Stimulated activated CD4-positive, alpha-beta T cell treated with anti-CD3 and anti-CD28 coated beads, Interleukin-1b, Interleukin-23, amount 100 ng/mL, for 24 hours (primary cell): ENCODE data around the gene NLGN1.

Experiments used
- DNase-seq, 4 experiments: peaks; one replicate each; pipeline ENCODE4 v3.0.0-alpha.2; 2020; ENCODE audit warnings: low read depth in 4 of 4, low spot score in 1 of 4

NLGN1 gene

DNA sequence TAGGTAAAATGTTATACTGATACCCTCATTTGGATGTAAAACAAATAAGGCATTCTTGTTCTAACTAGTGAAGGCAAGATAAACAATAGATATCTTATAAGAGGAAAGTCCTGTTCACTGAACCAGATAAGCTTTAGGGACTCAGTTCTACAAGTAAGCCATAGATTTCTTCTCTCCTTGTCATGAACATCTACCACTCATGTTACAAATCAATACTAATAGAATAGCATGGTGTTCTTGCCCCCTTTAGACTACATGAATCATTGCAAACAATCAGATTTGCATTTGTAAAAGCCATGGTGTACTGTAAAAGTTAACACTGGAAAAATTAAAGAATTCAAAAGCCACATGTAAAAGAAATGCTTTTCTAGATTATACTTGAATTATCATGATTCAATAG is 500.1 kb downstream of the NLGN1 start:
- DNase-seq: no peak

DNA sequence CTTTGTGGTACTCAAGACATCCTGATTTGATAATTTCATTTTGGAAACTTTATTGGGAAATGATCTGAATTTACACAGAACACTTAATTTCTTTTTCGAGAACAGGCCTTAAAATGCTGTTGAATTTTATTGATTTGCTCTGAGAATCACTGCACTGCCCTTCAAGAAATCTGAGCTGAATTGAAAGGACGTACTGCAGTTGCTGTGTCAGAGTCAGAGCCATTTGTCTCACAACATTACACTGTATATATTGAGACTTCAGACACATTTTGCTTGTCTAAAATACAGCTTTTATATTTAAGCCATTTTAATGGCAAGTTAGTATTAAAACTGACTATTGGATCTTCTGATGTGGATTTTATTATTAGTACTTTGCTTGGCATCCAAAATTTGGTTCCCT is 504.1 kb downstream of the NLGN1 start:
- no peak for DNase-seq

DNA sequence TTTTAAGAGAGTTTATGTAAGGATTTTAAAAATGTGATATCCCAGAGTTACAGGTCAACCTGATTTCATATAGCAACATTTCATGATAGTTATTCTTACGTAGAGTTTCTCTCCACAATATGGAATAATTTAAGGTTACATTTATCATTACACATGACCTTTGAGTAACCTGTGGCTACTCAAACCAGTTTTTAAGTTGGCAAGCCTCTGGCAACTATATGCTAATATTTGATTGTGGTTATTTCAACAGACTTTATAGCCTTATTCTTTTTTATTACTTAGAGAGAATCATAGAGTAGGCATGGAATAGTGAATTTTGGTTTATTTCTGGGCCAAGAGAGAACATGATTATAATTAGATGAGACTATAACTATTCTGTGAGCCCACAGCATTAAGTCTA is 504.9 kb downstream of the NLGN1 start:
- DNase-seq: no peak

DNA sequence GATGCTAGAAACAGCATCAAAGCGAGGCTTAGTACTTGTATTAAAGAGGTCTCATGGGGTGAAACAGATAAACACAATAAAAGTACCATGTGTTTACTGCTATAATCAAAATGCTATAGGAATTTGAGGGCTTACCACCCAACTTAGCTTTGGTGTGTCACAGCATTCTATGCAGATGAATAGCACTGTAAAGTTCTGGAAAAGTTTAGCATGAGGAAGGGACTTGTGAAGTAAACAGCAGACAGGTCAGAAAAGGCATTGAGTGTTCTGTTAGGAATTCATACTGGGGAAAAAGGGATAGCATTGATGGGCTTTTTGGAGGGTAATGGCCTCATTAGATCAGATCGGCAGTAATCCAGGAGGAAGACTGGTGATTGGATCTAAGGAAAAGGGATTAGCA is 505.3 kb downstream of the NLGN1 start:
- no peak for DNase-seq

DNA sequence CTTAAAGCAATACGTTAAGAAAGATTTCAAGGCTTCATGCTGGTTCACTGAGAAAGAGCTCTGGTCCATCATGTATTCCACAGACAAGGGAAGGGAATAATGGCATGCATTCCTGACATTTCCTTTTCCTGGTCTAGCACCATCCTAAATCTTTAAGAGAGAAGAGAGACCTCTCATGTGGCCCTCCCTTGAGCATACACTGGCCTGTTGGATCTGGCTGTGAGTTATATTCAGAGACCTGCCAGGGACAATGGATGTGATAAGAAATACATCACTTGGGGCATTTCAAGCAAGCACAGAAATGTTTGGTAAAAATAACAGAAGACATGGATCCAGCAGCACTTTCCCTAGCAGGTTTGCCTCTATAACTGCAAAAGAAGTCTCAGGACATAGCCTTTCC is 507.8 kb downstream of the NLGN1 start:
- no peak for DNase-seq

DNA sequence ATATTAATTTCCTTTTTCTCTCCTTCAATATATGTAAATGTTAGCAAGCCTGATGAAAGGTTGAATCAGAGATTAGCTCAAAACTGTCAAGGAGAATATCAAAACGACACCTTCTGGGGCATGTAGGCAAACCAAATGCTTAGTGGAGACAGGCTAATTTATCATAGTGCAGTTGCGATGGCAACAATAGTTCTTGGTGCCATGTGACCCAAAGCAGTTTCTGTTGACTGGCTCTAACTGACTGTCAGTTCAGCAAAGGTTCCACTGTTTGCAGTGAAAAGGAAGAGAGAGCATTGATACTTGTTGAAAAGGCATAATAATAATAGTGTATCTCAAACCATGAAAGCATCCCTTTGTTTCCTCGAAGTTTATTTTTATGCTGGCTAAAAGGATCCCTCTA is 513.9 kb downstream of the NLGN1 start:
- DNase-seq: no peak

DNA sequence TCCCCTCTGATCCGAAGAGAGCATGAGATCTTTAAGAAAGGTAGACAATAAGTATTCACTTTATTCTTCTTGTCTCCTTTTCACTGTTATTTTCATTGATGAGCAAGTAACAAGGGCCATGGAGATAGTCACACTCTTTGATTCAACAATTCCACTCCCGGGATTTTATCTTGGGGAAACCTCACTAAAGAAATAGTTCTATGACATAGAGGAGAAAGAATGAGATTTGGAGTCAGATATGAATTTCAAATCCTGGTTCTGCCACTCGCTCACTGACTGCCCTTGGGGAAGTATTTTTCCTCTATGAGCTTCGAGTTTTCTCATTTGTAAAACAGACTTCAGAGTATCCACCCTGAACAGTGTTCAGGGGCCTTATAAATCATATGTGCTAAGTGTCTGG is 514.6 kb downstream of the NLGN1 start:
- no peak for DNase-seq

DNA sequence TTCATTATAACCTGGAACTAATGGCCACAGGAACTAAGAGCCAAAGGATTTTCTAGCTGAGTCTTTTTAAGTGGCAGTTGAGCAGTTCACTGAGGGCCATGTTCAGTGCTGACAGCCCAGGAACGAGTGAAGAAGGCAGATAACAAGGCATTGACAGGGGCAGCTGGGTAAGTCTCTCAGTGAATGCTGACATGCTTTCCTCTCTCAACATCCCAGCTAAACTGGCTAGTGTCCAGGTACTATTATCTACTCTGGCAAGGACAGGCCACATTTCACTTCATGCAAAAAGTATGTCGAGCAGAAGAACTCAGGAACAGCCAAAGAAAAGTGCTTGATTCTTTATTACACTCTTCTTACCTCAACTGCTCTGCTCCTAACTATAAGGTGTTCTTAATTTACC is 515.9 kb downstream of the NLGN1 start:
- DNase-seq: no peak

DNA sequence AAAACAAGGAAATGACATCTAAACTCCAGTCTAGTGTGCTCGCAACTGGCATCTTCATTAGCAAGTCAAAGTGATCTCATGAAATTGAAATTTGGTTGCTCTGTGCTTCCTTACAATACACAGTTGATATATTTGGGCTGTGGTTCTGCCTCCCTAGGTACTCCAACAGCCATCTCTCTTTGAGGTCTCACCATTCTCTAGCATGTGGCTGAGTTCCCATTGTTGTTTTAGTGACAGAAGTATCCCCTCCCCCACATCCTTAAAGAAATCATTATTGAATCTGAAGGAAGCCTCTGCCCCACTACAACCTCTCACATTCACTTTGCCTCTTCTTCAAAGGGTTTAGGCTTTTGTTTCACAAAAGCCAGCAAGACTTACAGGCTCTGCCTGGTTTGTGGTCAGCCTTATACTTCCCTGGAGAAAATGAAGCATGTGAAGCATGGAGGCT is 516.5 kb downstream of the NLGN1 start:
- no peak for DNase-seq

DNA sequence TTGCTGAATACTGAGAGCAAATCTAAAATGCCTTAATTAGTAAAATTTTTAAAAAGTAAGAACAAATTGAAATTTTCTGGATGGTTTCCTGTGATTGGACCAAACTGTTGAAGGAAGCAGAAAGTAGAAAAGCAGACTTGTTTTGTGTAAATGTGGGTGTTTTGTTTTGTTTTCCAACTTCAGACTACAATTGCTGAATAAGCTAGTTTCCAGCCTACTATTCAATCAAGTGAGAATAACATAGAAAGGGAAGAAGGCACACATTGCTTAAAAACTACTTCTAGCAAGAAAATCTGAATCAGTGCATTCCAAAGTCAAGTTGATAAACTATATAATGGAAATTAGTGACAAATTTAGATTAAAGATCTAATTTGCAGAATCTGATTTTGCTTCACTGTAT is 519.3 kb downstream of the NLGN1 start:
- DNase-seq: no peak

DNA sequence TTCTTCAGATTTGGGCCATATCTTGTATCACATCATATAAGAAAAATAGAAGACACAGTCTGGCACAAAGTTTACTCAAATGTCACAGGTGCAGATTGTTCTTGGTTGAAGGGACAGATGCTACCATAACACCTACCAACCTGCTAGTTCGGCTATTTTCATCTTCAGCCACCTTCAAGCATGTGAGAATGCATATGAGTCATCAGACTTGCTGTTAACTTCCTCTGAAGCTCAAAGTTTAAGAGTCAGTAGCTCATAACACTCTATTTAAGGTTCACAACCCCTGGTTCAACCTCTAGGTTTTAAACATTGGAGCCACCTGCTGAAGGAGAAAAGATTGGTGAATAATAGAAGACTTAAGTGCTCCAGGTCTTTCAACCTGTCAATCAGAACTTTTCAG is 522.8 kb downstream of the NLGN1 start:
- no peak for DNase-seq

DNA sequence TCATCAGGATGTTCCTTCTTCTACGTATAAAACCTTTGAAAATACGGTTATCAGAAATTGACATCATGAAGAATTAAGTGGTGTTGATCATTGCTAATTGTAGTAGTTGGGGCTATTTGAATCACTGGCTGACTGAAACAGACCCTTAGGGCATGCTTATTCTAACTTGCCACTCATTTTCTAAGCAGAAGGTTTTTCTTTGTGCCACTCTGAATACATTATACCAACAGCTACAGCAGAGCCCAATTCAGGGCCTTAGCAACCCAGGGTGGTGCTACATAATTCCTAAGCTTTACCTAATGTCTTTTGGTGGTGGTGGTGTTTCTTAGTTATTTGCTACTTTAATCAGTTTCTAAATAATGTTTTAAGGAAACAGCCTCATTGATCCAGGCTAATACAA is 524.2 kb downstream of the NLGN1 start:
- DNase-seq: no peak

DNA sequence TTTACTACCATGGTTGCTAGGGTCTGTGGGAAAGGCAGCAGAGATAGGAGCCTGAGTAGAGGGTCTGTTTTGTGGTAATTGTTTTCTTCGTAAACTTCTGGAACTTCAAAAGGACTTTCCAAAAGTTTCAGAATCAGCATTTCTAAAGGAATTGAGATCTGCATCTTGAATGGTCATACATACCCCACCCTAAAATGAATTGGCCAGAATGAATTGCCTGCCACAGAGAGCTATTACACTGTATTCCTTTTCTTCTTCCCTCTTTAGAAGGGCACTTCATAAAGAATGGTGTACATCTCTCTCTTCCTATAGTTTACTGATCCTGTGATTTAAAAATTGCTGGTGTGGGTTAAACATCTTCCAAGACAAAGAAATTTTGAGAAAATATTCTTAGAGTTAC is 525.7 kb downstream of the NLGN1 start:
- no peak for DNase-seq

DNA sequence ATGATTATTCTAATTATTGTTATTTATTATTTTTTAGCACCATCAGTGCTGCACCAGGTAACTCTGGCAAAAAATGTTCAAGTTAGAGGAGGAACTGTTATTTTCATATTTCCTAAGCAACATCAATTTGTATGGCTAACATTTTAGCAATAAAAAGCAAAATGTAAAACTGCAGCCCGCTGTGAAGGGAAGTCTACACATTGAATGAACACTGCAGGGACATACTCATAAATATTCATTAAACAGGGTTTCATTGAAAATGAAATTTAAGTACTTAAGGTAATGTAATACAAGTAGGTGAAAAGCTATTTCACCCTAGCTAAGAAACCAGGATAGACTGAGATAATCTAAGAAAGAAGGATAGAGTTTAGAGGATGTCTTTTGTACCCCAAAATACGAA is 532.7 kb downstream of the NLGN1 start:
- DNase-seq: no peak

DNA sequence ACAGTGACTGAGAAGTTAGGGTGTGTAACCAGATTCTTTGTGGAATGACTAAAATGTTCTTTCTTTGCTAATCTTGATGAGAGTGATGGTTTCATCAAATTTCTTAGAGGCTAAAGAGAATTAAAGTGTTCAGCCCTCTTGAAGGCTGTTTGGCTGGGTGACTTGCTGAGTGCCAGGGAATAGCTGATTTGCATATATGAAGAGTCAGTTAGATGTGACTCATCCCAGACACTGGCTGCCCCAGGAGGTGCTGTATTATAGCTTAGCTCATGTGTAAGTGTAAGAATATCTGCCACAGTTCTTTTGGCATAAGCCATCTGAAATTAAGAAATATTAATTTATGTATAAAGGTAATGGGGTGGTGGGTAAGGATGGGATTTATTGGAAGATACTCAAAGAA is 535.1 kb downstream of the NLGN1 start:
- DNase-seq: no peak

DNA sequence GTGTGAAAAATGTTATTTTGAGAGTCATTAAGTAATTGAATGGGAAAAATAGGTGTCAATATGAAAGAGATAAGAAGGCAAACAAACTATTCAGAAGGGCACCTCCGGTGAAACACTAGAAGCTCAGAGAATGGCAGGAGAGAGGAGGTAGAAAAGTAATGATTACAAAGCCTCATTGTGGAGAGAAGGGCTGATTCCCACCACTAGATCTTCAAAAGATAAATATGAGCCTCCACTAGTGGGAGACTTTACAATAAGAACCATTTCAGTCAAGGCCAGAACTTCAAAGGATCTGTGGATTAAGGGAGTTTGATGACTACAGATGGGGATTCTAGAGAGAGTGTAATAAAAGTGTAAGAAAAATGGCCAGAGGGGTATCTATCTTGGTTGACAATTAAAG is 535.6 kb downstream of the NLGN1 start:
- DNase-seq: no peak

DNA sequence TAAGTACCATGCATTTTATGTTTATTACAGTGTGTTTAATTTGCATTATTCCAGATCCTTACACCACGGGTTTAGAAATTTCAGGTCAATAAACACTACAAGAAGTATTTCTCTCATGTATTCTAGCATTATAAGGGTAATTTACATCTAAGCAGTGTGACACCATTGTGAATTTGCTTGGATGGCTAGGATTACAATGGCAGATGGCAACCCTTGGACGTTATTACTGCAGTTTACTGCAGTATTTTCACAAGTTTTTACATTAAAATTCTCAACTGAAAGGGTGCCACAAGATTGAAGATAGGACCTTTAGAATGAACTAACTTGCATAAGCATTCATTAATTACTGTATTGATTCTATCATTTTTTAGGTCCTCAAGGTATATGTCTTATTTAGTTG is 538.8 kb downstream of the NLGN1 start:
- no peak for DNase-seq

DNA sequence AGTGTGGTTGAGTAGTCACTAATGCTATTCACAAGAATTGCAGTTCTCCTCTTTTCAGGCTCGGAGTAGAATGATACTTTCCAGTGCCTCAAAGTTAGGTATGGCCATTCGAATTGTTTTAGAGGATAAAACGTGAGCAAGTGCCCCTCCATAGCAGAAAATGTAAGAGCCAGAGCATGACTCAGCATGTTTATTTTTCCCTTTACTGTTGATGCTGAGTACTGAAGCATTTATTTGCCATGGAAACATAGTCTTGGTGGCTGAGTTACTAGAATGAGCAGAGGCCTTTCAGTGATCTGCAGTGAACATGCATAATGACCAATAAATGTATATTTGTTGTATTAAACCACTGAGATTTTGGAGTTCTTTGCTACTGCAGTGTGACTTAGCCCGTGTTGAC is 540.6 kb downstream of the NLGN1 start:
- no peak for DNase-seq

DNA sequence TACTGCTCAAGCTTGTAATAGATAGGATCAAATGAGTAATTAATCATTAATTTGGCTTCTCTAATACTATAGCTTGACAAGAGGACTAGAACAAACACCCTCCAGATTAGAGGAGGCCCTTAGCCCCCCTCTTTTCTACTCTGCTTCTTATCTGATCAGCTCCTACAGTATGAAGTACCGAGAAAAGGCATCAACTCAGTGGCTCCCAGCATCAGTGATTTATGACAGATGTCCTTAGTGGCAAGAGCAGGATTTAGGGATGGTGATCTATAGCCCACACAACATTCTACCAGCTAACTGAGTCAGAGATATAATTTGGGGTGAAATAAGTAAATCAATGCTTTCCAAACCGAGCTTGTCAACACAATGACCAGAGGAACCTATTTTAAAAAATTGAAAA is 541.1 kb downstream of the NLGN1 start:
- DNase-seq: no peak

DNA sequence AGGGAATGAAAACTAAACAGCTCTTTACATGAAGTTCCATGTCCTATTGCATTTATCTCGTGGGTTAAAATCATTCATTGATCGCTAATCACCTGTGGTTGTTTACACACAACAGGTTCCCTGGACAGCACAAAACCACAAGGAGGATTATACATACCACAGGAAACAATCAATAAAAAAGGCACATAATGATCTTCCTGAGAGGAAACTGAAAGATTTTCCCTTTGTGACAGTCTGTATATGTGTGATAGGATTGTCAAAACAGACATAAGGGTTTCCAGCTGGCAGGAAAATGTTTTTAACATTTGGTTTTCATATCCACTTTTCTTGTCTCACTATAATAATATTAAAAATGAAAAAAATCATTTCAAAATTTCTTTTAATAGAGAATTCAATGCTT is 541.8 kb downstream of the NLGN1 start:
- DNase-seq: no peak

DNA sequence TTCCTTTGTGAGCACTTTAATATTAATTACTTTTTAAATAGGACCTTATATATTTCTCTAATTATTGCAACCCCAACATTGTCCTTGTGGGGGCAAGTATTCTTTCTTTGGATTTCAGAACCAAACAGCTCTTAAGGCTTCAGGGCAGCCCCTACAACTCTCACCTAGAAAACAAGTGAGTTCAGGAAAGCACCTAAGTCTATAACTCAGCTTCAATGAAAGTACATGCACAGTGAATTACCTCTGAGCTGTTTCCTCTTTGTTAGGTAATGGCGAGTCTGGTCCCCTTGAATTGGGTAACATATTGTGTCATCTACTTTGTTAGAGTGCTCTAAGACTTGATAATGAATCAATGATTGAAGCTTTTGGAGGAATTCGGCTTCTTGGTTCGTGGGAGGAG is 545.7 kb downstream of the NLGN1 start:
- no peak for DNase-seq

DNA sequence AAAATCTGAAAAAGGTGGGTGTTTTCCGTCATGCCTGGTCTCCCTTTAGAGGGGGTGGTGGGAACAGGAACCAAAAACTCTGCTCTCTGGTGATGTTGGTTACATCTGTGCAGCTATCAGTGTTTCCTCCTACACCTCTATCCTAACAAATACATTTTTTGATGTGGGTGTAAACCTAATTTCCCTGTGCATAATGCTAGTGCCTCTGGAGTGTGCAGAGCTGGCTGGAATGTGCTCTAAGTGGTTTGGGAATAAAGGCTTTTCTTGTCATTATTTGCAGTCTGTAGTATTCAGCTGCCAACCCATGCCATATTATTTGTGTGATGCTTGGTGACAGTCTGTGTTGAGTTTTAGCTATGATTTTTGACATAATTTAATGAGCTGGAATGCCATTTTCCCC is 547.6 kb downstream of the NLGN1 start:
- DNase-seq: no peak

DNA sequence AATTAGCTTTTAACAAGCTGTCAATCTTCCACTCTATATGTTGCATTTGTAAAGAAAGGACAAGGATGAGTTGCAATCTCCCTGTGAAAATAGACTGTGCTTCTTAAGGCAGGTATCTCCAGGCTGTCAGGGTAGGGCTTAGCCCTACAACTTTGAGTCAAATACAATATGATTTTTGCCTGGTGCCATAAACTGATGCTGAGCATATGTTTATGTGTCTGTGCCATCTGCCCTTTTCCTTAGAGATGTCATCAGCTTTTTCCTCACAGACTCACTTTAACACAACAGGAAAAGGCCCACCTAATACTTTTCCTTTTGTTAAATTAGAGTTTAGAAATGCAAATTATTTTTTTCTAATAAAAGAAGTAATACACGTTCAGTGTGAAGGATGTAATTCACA is 548.3 kb downstream of the NLGN1 start:
- no peak for DNase-seq

DNA sequence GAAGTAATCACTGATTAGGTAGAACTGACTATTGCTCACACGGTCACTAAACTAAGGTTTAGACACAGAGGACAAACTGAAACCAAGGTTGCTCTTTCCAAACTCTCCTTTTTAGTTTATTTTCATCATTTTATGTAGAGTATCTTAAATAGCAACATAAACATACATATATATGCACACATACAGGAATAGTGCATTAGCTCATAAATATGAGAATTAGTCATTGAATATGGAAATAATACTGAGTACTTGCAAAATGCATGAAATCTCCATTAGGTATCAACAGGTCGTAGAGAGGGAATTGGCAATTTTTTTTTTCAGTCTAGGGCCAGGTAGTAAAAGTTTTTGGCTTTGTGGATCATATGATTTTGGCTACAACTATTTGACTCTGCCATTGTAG is 557.1 kb downstream of the NLGN1 start:
- DNase-seq: no peak
